Epidermal melanocyte (primary cell): ENCODE measurements around the gene GBX2.
"Not testable (repeated sequence)": the region's sequence is repeated elsewhere in the genome, so short reads cannot be mapped to it uniquely, and the experiment has no call there.

Source experiments
- DNase-seq: peaks from one replicate; pipeline ENCODE4 v3.0.0; 2011; ENCODE audit warnings: low spot score; ENCODE audit not compliant: insufficient read length

Gene GBX2

GRCh38 chr2:236156860-236157194, 11.4 kb downstream of the GBX2 start:
- no peak for DNase-seq

DNA sequence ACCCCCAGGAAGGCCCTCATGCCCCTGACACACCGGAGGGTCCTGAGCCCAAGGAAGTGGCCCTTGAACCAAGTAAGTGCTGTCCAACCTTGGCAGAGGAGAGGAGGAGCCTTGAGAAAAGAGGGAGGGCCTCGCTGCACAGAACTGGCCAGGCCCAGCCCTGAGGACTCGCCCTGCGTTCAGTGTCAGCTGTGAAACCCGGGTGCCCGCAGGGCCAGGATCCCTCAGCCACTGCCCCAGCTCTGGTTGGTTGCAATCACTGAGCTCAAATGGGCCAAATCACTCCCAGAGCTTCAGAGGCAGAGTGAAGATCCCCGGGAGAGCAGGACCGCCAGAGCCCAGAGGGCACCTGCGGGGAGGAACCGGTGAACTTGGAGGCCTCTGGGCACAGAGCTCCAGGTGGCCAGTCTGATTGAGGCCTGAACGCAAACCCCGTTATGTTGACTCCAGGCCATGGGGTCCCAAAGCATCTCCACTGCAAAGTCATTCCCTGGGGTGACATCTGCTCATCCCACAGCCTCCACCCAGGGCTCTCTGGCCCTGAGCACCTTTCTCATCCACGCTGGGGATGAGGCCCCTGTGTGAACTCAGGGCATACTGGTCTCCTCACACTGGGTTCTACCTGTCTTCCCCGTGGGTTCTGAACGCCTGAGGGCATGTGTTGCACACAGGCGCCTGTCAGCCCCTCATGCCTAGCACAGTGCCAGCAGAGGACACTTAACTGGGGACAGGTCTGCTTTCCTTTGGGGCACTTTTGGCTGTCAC, 11.9 kb downstream of the GBX2 start:
- no peak for DNase-seq

- DNase-seq: no peak
Measured at GRCh38 chr2:236155406-236155805, 12.8 kb downstream of the GBX2 start.

DNA sequence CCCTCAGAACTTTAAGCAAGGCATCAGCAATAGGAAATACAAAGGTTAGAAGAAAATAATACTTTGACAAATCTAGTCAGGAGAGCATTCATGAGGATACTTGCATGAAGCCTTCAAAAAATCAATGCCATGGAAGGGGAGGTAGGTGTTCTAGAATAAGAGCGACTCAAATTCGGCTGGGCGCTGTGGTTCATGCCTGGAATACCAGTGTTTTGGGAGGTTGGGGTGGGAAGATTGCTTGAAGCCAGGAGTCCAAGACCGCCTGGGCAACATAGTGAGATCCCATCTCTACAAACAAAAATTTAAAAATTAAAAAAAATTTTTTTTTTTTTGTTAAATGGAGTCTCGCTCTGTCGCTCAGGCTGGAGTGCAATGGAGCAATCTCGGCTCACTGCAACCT, 21.8 kb downstream of the GBX2 start:
- no peak for DNase-seq

DNA sequence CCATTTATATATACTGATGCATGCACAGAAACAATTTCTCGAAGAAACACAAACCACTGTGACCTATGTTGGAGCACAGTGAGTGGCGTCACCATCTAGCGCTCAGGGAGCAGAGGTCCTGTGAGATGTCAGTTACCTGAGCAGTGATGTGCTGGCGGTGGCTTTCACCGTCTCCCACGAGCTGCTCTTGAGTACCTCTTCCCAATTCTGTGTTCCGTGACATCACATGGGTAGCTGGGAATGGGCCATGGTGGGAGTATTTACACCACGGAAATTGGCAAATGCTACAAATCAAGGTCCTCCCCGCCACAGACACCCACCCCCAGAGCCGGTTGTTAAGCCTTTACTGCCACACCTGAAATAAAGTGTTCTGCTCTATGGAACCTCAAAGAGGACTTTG, 24.4 kb downstream of the GBX2 start:
- no peak for DNase-seq

GRCh38 chr2:236141616-236142015, 26.6 kb downstream of the GBX2 start:
- DNase-seq: not testable (repeated sequence)

GRCh38 chr2:236137066-236137465, 31.1 kb downstream of the GBX2 start:
- DNase-seq: no peak

DNA sequence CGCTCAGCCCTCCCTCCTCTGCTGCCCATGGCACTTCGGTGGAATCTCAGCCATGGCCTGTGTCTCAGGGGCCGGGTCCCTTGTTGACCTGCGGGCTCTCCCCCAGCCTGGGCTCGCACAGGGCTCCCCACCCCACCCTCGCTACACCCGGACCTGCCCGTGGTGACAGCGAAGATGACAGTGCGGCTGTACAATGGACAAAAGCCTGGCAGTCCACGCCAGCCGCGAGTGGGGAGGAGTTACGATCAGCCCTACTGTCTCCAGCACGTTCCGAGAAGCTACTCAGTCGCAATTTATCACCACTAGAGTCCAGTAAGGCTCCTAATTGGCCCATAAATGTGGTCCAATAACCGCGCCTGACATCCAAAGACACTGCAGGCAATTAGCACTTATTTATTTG, 31.6 kb downstream of the GBX2 start:
- DNase-seq: no peak

DNA sequence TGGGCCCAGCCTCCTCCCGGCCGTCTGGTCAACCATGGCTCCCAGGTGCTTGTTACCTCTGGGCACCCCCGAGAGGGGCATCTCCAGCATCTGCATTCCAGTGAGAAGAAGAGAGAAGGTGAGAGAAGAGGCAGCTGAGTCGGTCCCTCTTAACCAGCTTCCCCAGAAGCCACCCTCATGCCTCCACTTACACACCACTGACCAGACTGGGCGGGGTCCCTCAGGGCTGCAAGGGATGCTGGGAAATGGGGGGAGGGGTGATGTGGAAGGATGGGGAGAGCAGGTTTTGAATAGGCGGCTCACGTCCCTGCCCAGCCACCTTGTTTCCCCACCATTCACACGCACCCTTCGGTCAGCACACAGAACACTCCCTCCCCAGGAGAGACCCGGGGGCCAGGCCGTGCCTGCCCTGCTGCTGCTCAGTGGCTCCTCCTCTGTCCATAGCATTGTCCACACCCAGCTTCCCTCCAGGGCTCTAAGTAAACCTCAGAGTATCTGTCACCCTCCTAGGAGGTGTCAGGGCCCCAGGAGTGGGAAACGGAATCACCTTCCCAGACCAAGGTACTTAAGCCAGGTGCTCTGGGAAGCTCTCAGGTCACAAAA, 34.7 kb downstream of the GBX2 start:
- DNase-seq: no peak

DNA sequence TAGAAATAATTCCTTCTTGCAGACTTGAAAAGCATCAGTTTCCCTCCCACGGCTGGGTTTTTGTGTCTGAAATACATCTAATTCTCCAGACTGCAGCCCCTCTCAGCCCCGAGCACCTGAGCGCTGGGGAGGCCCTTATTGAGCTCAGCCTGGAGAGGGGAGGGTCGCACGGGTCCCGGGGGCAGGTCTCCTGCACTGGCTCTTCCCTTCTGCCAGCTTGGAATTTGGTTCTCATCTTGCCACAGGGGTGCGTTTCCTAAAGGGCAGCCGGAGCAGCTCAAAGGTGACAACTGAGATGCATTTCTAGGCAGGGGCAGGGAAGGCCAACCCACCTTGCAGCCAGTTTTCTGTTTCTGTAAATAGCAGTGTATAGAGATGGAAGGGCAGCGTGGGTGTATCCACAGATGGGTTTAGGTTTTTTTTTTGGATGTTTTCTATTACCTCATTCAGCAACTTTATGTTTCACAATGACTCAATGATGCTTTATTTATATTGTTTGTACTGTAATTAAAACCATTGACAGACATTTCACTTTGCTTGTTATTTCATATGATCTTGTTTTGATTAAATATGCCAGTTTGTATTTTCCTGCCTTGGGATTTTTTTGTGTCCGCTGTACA, 37.0 kb downstream of the GBX2 start:
- no peak for DNase-seq

DNA sequence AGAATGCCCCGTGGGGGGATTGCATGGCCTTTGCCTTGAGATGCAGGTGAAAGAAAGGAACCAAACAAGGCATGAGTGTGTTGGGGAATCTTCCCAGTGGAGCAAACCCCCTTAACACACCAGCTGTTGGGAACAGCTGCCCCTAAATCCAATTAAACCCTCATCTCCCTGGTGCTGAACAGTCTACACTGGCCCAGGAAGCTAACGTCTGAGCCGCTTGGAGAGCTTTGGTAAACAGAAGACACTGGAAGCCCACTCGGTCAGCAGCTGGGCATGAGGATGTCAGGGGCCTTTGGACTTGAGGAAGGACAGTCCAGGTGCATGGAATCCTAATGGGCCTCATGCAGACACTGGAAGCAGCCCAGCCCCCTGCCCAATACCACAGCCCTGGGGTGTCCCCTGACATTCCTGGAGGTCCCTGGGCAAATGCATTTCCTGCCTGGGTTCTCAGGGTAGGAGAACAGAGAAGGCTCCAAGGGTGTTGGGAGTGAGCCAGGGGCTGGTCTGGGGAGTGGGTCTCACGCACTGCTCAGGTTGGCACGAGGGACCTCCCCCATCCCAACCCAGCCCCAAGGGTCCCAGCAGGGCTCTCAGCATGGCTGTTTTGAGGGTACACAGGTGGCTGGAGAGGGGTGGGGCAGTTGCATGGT, 37.7 kb downstream of the GBX2 start:
- DNase-seq: no peak

GRCh38 chr2:236129935-236130334, 38.3 kb downstream of the GBX2 start:
- DNase-seq: no peak

DNA sequence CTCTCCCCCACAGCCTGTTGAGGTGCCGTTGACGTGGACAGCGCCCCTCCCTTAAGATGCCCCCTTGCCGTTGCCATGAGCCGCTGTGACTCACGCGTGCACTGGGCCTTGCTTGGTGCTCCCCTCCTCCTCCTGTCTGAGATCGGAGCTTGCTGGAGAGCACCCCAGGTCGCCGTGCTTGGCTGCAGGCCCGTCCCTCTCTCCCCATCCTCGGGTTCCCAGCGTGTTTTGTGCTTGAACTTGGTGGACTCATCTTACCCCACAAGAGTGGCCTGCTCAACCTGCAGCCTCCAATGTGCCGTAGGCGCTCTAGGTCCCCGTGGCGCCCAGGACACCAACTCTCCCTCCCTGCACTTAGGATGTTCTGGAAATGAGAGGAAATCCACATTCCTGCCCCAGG, 39.9 kb downstream of the GBX2 start:
- DNase-seq: no peak

- no peak for DNase-seq
Measured at GRCh38 chr2:236127010-236127409, 41.2 kb downstream of the GBX2 start.

- no peak for DNase-seq
Measured at GRCh38 chr2:236125541-236125940, 42.6 kb downstream of the GBX2 start.

DNA sequence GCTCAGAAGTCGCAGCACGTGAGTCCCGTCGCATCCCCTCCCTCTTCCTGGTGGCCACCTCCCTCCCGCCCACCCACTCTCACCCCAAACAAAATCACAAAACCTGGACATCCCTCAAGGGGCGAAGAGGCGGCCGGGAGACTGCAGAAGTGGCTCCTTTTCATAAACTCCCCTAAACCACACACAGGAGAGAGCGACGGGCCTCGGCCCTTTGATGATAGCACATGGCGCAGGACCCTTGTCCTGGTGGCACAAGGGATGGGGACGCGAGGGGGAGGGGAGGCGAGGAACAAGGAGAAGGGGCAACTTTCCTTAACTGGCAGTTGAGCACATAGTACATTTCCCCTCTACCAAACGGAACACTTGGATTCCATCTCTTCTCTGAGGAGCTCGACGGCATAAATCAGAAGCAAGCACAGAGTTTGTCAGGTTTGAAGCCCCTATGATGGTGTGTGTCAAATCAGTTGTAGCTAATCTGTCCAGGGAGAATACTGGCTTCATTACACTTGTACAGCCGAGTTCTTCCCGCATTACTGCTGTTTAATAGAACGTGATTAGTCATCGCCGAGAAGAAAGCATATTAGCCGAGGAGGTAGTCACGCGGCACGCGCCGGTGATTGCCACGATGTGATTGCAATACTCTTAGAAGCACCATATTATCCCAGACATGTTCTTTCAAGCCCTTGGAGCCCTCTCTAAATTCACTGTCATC, 43.8 kb downstream of the GBX2 start:
- DNase-seq: no peak

DNA sequence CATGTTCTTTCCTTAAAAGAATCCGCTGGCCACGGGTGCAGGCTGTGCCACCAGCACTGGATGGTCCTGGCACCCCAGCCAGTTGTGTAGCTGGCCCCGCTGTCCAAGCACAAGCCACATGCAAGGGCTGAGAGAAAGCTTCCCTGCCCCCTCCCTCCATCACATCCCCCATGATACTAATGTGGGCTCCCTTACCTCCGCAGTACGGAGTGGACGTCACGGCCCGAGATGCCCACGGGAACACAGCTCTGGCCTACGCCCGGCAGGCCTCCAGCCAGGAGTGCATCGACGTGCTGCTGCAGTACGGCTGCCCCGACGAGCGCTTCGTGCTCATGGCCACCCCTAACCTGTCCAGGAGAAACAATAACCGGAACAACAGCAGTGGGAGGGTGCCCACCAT, 44.5 kb downstream of the GBX2 start:
- no peak for DNase-seq

DNA sequence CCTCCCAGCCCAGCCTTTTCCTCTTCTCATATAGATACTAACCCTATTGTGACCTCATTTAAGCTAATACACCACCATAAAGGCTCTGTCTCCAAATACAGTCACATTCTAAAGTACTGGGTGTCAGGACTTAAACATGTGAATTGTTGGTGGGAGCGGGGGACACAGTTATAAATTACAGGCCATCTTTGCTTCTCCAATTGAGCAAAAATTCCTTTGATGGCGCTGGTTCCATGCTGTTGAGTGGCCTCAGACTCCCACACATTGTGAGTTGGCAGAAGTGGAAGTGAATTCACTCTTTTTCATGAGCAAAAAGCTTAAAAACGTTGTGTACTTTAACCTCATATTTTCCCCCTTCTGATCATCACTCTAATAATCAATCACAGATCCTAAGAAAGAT, 46.0 kb downstream of the GBX2 start:
- no peak for DNase-seq

GRCh38 chr2:236121546-236121945, 46.6 kb downstream of the GBX2 start:
- DNase-seq: no peak

DNA sequence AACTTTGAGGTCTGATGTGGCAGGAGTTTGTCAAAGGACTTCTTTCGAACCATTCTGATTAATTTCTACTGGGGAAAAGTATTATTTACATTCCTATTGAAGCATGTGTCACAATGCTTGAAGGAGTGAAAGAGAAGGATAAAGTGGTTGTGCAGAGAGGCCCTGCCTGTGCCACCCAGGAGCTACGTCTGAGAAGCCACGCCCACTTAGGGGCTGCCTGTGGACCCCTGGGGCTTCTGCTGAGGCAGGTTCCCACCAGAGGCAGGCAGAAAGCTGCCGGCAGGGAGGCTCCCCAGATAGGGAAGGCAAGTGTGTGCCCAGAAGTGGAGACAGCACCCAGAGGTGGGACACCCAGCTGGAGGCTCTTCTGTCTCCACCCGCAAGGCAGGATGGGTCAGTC, 47.4 kb downstream of the GBX2 start:
- DNase-seq: no peak

- no peak for DNase-seq
Measured at GRCh38 chr2:236120141-236120601, 48.0 kb downstream of the GBX2 start.

GRCh38 chr2:236119476-236119875, 48.7 kb downstream of the GBX2 start:
- no peak for DNase-seq
